IPS-NIHi7 (cell line): ENCODE data around the gene DUS1L.
A peak's percentile ranks its signal among the peaks of the same experiment; 100 is the strongest.

ENCODE experiments used
- DNase-seq: peaks from one replicate; pipeline ENCODE4 v3.0.0; 2012; ENCODE audit warnings: mixed read lengths; ENCODE audit errors: extremely low spot score

Gene DUS1L

DNA sequence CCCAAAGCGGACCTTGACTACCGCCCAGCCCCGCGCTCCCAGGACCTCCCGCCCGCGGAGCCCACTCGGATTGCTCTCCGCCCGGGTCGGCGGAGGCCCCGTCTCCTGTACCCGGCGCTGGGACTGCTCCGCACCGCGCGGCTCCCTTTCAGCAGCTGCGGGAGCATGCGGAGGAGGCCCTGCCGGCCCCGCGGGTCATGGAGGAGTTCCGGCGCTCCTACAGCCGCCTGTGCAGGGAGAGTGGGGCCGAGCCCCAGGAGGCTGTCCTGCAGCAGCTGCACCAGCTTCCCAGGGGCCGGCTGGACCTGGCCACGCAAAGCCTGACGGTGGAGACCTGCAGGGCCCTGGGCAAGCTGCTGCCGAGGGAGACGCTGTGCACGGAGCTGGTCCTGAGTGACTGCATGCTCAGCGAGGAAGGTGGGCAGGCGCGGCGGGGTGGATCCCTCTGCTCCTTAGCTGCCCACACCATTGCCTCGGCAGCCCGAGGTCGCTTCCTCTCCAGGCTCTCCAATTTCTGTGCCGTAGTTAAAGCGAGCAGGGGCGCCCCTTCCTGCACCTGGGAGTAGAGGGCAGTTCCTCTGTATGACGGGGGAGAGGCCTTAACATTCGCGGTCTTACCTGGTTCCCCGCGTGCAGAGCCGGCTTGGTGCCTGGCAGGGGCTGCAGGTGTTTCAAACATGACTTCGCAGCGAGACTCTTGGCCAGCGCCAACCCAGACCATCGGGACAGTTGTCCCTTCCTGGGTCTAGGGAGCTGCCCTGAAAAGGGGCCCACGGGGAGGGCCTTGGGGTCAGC is 42.0 kb downstream of the DUS1L start:
- DNase-seq: no peak

- DNase-seq: peak; percentile 99
Measured at GRCh38 chr17:82022981-82023446, 42.6 kb downstream of the DUS1L start, which contains the start of gene LRRC45. TSS of gene LRRC45 (plus strand) at chr17:82023305. CDS start at chr17:82023644, 339 bp downstream.

DNA sequence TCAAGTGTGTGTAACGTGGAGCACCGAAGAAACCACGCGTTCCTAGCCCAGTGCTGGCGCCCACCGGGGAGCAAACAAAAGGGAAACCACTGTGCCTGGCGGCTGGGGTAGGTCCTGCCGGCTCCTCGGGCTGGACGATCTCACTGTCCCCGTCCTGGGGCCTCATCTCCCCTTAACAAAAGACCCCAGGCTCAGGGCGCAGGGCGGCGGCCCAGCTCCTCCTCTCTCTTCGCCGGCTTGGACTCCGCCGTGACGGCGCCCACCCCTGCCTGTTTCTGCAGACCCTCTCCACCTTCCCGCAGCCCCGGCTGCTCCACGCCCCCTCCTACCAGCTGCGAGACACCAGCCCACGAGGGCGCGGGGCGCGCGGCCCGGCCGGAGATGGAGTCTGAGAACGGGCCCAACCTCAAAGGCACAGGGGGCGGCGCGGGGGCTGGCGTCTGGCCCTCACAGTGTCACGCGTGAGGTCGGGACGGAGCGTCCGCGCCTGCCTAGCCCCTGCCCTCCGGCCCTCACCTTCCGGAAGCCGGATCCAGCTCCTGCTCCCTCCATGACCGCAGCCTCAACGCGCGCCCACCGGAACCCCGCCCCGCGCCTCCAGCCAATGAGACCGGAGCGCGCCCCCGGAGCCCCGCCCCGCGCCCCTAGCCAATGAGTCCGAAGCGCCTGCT is 43.2 kb downstream of the DUS1L start, which contains the start of gene CENPX:
CENPX (minus strand) TSS at position 569 of the 671 bp plus-strand sequence; CDS start at position 552, 17 bp downstream.
- DNase-seq: no peak

DNA sequence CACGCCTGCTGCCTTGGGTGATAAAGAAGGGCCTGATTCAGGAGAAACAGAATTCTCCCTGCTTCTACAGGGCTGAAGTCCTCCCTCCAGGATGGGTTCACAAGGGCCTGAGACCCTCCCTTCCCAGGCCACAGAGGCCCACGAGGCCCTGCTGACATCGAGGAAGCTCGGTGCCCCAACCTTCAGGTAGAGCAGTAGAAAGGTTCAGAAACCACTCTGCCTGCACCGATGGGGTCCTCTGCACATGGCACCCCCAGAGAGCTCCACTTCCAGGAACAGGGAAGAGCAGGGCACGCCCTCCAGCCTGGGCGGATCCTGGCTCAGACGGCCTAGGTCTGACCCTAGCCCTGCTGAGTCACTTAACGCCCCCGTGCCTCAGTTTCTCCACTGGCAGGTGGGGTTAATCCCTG is 43.7 kb downstream of the DUS1L start:
- DNase-seq: no peak

- no peak for DNase-seq
Measured at GRCh38 chr17:82021107-82021899, 44.3 kb downstream of the DUS1L start.

DNA sequence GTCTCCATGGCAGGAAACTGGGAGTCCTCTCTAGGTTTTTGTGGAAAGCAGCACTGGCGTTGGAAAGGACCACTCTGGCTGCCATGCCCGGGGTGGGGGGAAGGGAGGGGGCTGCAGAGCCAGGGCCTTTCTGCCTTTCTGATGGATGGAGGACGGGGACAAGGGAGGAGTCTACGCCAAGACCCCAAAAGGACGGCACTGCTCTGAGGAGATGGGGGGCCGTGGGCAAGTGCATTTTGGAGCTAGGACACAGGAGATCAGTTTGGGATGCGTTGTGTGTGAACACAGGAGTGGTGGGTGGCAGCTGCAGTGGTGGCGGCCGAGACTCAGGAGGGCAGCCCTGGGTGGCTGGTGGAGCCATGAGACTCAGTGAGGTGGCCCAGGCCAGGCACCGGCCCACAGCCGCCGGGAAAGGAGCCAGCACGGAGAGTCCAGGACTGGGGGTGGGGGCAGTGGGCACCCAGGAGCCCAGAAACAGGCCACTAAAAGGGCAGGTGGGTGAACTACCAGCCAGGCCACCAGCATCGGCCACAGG is 45.0 kb downstream of the DUS1L start:
- DNase-seq: no peak

- DNase-seq: peak; percentile 87
Measured at GRCh38 chr17:82019690-82020571, 45.7 kb downstream of the DUS1L start.

- no peak for DNase-seq
Measured at GRCh38 chr17:82018989-82019689, 46.5 kb downstream of the DUS1L start.

DNA sequence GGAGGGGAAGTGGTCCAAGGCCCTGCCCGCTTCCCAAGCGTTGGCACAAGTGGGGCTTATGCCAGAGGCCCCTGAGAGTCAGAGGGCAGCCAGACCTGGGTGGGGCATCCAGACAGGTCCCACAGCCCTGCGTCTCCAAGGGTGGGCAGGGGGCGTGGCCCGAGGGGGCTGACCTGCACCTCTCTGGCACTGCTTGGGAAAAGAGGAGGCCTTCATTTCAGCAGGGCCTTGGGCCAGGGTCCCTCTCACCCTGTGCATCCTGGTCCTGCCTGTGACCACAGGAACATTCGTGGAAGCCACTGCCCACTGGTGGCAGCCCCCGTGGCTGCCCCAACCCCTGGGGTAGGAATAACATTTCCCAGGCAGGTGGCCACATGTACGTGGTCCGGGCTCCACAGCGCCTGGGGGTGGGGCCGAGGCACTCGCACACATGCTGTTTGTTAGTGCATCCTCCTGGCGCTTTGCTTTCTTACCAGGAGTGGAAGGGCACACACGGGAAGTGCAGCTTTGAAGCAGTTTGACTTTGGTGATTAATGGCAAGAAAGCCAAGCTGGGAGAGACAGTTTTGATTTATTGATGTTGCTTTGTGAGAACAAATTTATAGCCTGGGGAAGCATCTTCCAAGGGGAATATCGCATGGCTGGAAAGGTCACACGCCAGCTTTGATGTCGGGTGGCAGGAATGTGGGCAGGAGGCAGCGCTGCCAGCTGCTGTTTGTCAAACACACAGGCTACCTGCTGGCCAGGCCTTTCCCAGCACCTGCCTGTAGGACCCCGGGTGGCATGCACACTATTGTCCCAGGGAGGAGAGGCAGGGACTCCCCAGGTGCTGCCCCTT is 47.2 kb downstream of the DUS1L start:
- DNase-seq: no peak

DNA sequence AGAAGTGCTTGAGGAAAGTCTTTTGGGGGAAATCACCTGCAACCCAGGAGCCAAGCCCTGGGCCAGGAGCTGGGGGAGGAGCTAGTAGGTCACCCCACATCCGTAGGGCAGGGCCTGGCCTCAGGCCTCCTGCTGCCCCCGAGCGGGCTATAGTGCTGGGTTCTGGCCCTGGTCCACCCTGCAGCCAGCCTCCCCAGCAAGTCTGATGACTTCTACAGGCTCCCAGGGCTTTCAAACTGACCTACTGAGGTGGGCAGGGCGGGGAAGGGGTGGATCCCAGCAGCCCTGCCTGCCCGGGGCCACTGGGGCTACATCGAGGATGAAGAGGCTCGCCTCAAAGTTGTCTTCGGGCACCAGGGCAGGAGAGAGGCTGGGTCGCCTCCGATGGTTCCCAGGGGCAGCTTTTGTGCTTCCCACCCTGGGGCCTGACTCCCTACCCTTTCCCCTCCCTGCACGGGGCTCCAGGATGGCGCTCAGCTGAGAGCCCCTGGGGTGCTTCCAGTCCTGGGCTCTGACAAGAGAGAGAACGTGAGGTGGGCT is 47.9 kb downstream of the DUS1L start:
- no peak for DNase-seq

DNA sequence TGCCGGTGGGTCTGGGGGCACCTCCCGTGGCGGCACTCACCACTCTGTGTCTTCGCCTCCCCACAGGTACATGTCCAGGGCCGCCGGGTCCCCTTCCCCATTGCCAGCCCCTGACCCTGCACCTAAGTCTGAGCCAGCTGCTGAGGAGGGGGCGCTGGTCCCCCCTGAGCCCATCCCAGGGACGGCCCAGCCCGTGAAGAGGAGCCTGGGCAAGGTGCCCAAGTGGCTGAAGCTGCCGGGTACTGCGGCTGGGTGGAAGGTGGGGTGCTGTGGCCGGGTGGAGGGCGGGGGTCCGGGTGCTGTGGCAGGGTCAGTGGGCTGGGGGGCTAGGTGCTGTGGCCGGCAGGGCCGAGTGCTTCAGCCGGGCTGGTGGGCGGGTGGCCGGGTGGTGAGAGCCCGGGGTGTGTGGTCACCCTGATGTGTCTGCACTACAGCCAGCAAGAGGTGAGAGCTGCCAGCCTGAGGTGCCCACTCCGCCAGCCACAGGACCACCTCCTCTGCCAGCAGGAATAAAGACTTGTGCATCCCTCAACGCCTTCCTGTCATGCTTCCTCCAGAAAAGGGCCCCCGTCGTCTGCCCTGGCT is 48.6 kb downstream of the DUS1L start:
- no peak for DNase-seq

- DNase-seq: no peak
Measured at GRCh38 chr17:82016061-82016874, 49.3 kb downstream of the DUS1L start.

GRCh38 chr17:82015311-82015971 is 50.2 kb downstream of the DUS1L start:
- DNase-seq: no peak

- DNase-seq: no peak
Measured at GRCh38 chr17:82014971-82015310, 50.7 kb downstream of the DUS1L start.

- no peak for DNase-seq
Measured at GRCh38 chr17:82014432-82014831, 51.2 kb downstream of the DUS1L start.

- DNase-seq: no peak
Measured at GRCh38 chr17:82013772-82014321, 51.8 kb downstream of the DUS1L start.

GRCh38 chr17:82013341-82013740 is 52.3 kb downstream of the DUS1L start:
- no peak for DNase-seq
